Pancreas (tissue), 10 donors: Measurements from ENCODE around the gene UNC13C. TPM values are rescaled to one million over a fixed set of nuclear protein-coding genes. Genes with fewer than 3 reads are reported as not detected.

ENCODE experiments used
- ATAC-seq, 4 donors: fragments of 200-7000 bp; cut with Tn5 transposase; one replicate each; pipeline versions ENCODE4 v1.8.0 to v1.9.1; 2020; ENCODE audit warnings: mild to moderate bottlenecking in 4 of 4, moderate library complexity in 4 of 4
- DNase-seq, 6 donors: peaks; one replicate each; pipeline ENCODE4 v3.0.0-alpha.2; 2020
- FAIRE-seq: peaks from 2 replicates; lab custom pipeline; 2012; peaks lifted over from hg19 to GRCh38; lab: Jason Lieb, UNC
- H3K27ac ChIP-seq, 4 donors: fragments of 200-600 bp; sonication (generic); 1 replicate in 3 of 4; 2 replicates in 1 of 4; pipeline versions ENCODE4 v1.5.0 to v1.8.0; 2020
- H3K27me3 ChIP-seq, 4 donors: fragments of 200-600 bp; one replicate each; pipeline ENCODE4 v1.8.0; 2021
- H3K36me3 ChIP-seq, 3 donors: fragments of 200-600 bp; sonication (generic) in 1 of 3; one replicate each; pipeline versions ENCODE4 v1.5.0 to v1.8.0; 2020 to 2021
- H3K4me1 ChIP-seq, 3 donors: fragments of 200-600 bp; one replicate each; pipeline ENCODE4 v1.8.0; 2021
- H3K4me3 ChIP-seq, 4 donors: fragments of 200-600 bp; sonication (generic) in 2 of 4; one replicate each; pipeline versions ENCODE4 v1.5.0 to v1.8.0; 2020 to 2021
- H3K9me3 ChIP-seq, 4 donors: fragments of 200-600 bp; one replicate each; pipeline ENCODE4 v1.8.0; 2021
- WGBS, 2 donors: extraction: QIAGEN DNeasy Blood & Tissue Kit; methylation state at CpG; one replicate each; pipeline ENCODE4 v1.1.7; 2013; 5-methylcytosine and 5-hydroxymethylcytosine counted together
- intact Hi-C, 3 donors: fragments of 100-400 bp; cut with DNase I; formaldehyde crosslinking; loops; one replicate each; pipeline versions ENCODE4 v1.11.1 to v1.14.2; 2022
- polyA plus RNA-seq, 2 donors: library from polyadenylated mRNA; stranded (reverse); fragments of 200-250 nt; gene quantifications; one replicate each; pipeline ENCODE4 v1.2.3, GENCODE V29; 2013
- total RNA-seq, 6 donors: library from RNA; stranded (reverse); fragmentation: NEBNext Ultra II Directional in 4 of 6; extraction: Animal tissue kit (Norgen Biotek cat#: 25700) in 4 of 6; gene quantifications; one replicate each; pipeline versions ENCODE4 v1.2.1 to v1.2.4, GENCODE V29; 2021 to 2023
- TF ChIP-seq, protein P1 (sequence below), 4 donors: fragments of 200-600 bp; sonication (generic) in 3 of 4; IDR thresholded peaks; one replicate each; pipeline versions ENCODE4 v1.5.0 to v1.8.0; 2021; ENCODE audit warnings: antibody characterized with exemption in 4 of 4
- donor health status: healthy with polysubstance abuse.
- donor health status: DM: no; HTN: no; CAD: no; lungs with moderate emphysema.
- donor health status: DM: no; HTN: no; CAD: no.
- donor health status: control.
- donor health status: control.
- donor health status: Bipolar disorder and iron deficiency.
- donor health status: DM: yes; HTN: yes; CAD: no.
- donor health status: DM: no; HTN: no; CAD: no.
- donor health status: DM: no; HTN: no; CAD: no.
- donor health status: DM: yes; HTN: yes; CAD: no.

The UNC13C gene
- total and polyA plus RNA-seq, 8 donors: under 0.01 to 0.38 (median 0.04) TPM; not detected in 2

DNA sequence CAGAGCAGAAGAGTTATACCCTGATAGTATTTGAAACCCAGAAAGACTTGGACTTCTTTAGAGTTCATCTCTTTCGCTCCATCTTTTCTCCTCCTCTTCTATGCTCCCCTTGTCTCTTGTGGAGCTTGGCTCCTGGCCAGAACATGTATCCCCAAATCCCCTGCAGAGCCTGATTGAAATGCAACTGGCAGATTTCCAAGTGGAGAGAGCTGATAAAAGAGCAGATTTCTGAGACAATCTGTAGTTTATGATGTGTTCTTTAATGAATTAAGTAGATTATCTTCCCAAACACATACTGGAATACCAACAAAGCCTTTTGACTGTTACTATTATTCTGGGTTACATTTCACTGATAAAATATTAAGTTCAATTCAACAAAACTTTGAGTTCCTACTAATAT is 33.4 kb downstream of the UNC13C start:
- no peak overlapping the region for H3K27ac ChIP-seq
- DNase-seq: no peak
- no peak for ATAC-seq
- no peaks in the 10 kb centered on the region for H3K9me3 ChIP-seq
- FAIRE-seq: no peak
- intact Hi-C loops: no loop called here
- no peaks in the 10 kb centered on the region for H3K27me3 ChIP-seq
- no peaks in the 10 kb centered on the region for H3K4me1 ChIP-seq
- H3K36me3 ChIP-seq: no peaks in the 10 kb centered on the region
- H3K4me3 ChIP-seq: no peak overlapping the region
- WGBS, 2 donors: 82% methylated on average over 1 of the region's 1 CpG
- TF ChIP-seq, protein P1, sequence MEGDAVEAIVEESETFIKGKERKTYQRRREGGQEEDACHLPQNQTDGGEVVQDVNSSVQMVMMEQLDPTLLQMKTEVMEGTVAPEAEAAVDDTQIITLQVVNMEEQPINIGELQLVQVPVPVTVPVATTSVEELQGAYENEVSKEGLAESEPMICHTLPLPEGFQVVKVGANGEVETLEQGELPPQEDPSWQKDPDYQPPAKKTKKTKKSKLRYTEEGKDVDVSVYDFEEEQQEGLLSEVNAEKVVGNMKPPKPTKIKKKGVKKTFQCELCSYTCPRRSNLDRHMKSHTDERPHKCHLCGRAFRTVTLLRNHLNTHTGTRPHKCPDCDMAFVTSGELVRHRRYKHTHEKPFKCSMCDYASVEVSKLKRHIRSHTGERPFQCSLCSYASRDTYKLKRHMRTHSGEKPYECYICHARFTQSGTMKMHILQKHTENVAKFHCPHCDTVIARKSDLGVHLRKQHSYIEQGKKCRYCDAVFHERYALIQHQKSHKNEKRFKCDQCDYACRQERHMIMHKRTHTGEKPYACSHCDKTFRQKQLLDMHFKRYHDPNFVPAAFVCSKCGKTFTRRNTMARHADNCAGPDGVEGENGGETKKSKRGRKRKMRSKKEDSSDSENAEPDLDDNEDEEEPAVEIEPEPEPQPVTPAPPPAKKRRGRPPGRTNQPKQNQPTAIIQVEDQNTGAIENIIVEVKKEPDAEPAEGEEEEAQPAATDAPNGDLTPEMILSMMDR (IDR thresholded peaks at IDR 0.05): no peak

DNA sequence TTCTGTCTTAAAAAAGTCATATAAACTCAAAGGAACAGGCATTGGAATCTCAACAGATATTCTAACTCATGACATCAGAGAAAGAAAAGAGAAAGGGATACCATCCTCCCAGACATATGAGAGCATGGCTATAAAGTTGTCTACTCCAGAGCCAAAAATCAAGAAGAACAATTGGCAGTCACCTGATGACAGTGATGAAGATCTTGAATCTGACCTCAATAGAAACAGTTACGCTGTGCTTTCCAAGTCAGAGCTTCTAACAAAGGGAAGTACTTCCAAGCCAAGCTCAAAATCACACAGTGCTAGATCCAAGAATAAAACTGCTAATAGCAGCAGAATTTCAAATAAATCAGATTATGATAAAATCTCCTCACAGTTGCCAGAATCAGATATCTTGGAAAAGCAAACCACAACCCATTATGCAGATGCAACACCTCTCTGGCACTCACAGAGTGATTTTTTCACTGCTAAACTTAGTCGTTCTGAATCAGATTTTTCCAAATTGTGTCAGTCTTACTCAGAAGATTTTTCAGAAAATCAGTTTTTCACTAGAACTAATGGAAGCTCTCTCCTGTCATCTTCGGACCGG is 35.9 kb downstream of the UNC13C start:
- H3K36me3 ChIP-seq: no peaks in the 10 kb centered on the region
- no peak for DNase-seq
- no peak for FAIRE-seq
- H3K4me3 ChIP-seq: no peak overlapping the region
- no peak overlapping the region for H3K27ac ChIP-seq
- H3K9me3 ChIP-seq: no peaks in the 10 kb centered on the region
- ATAC-seq: no peak
- H3K4me1 ChIP-seq: no peaks in the 10 kb centered on the region
- TF ChIP-seq, protein P1 (IDR thresholded peaks at IDR 0.05): no peak
- H3K27me3 ChIP-seq: no peaks in the 10 kb centered on the region
- intact Hi-C loops: no loop called here
- 58 to 70% methylated on average over 4 of the region's 4 CpGs for WGBS, 2 donors

DNA sequence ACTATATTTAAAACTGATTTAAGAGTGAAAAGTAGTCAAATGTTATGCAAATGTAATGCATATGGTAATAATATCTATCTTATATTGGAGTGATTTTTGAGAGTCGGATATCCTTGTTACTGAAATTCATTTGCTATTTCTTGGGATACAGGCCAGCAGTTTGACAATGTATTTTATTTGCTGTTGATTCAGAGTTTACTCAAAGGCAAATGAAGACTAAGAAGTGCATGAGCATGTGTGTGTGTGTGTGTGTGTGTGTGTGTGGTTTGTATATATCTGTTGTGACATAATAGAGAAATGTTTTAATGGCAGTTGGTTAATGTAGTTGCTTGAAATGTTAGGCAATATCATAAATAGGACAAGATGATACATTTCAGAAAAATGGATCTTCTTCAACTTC is 39.0 kb downstream of the UNC13C start:
- WGBS, 2 donors: 67 to 88% methylated on average over 1 of the region's 1 CpG
- Histone ChIP-seq H3K9me3 (no peaks in the 10 kb centered on the region), H3K27me3 (no peaks in the 10 kb centered on the region), H3K36me3 (no peaks in the 10 kb centered on the region), H3K4me1 (no peaks in the 10 kb centered on the region), H3K27ac (no peak overlapping the region), H3K4me3 (no peak overlapping the region)
- FAIRE-seq (no peak), DNase-seq (no peak), ATAC-seq (no peak)
- intact Hi-C loops: no loop called here
- TF ChIP-seq, protein P1 (IDR thresholded peaks at IDR 0.05): no peak

DNA sequence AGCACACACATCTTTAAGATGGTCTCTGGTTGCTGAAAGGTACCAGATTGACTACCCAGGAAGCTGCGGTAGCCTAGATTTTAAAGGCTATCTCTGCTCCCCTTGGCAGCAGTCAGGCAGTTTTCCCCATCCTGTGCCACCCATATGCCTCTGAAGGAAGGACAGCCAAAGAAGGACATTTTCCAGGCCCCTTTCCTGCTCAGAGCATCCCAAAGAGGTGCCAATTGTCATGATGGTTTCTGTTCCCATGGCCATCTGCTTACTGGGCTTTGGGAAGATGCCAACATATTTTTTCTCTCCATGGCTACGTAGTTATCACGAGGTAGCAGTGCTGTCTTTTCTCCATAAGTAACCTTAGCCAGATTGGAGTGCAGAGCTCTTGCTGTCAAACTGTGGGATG is 39.7 kb downstream of the UNC13C start:
- 58 to 65% methylated on average over 3 of the region's 3 CpGs for WGBS, 2 donors
- H3K27me3 ChIP-seq: no peaks in the 10 kb centered on the region
- TF ChIP-seq, protein P1 (IDR thresholded peaks at IDR 0.05): no peak
- DNase-seq (no peak), ATAC-seq (no peak), FAIRE-seq (no peak)
- H3K36me3 ChIP-seq: no peaks in the 10 kb centered on the region
- no peak overlapping the region for H3K27ac ChIP-seq
- H3K4me3 ChIP-seq: no peak overlapping the region
- intact Hi-C loops: no loop called here
- no peaks in the 10 kb centered on the region for H3K9me3 ChIP-seq
- no peaks in the 10 kb centered on the region for H3K4me1 ChIP-seq

DNA sequence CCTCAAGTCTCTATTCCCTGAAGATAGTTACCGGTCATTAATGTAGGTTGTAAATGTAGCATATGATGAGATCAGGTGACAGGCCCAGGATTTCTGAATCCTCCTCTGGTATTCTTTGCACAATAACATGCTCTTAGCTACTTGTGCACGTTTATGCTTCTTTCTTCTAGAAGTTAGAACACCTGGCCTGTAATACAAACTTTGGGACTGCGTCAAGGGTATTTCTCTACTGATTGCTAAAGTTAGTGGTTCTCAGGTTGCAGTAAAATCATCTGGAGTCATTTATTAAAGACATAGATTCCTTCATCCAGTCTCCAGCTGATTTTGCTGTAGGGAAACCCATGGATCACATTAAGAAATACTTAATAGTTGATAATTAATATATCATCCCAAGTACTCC is 48.0 kb downstream of the UNC13C start:
- FAIRE-seq (no peak), ATAC-seq (no peak), DNase-seq (no peak)
- TF ChIP-seq, protein P1 (IDR thresholded peaks at IDR 0.05): no peak
- Histone ChIP-seq H3K36me3 (no peaks in the 10 kb centered on the region), H3K4me1 (no peaks in the 10 kb centered on the region), H3K4me3 (no peak overlapping the region), H3K27ac (no peak overlapping the region), H3K27me3 (peaks cover 0 to 6% (median 0%) of the 10 kb centered on the region in 4 donors), H3K9me3 (no peaks in the 10 kb centered on the region)
- 67 to 74% methylated on average over 3 of the region's 3 CpGs for WGBS, 2 donors
- intact Hi-C loops: no loop called here
